ENCODE results near the gene CLPX.

The CLPX gene

GRCh38 chr15:65213241-65213640 is 28.1 kb upstream of the CLPX start:
- no peak for DNase-seq (ENCODE audit: low spot score)
- in situ Hi-C loops (cut with MboI; ENCODE audit: low pct_unique_long_range_greater_than_20kb, low sequenced_read_pairs, unreplicated experiment), result no loop called here

GRCh38 chr15:65212097-65212496 is 27.0 kb upstream of the CLPX start:
- in situ Hi-C loops (cut with MboI; ENCODE audit: low pct_unique_long_range_greater_than_20kb, low sequenced_read_pairs, unreplicated experiment), result no loop called here
- DNase-seq (ENCODE audit: low spot score), result peak; percentile 69
- TF ChIP-seq CTCF (IDR thresholded peaks at IDR 0.05; ENCODE audit: extremely low read depth, insufficient read depth, missing control alignments), result peak; percentile 79

More at GRCh38 chr15:65213241-65213640, 28.1 kb upstream of the CLPX start:
- TF ChIP-seq CTCF (IDR thresholded peaks at IDR 0.05; ENCODE audit: extremely low read depth, insufficient read depth, missing control alignments), result no peak

- no peak for TF ChIP-seq CTCF (IDR thresholded peaks at IDR 0.05; ENCODE audit: extremely low read depth, insufficient read depth, missing control alignments)
- in situ Hi-C loops (cut with MboI; ENCODE audit: low pct_unique_long_range_greater_than_20kb, low sequenced_read_pairs, unreplicated experiment), result no loop called here
- DNase-seq (ENCODE audit: low spot score), result no peak
Observed at GRCh38 chr15:65211482-65211982, 26.4 kb upstream of the CLPX start.

GRCh38 chr15:65210770-65211481 is 25.8 kb upstream of the CLPX start, which contains the start of gene CILP:
Gene CILP, minus strand, starts transcription at chr15:65211473. Its CDS starts 1,718 bp downstream, at chr15:65209755.
- no peak for DNase-seq (ENCODE audit: low spot score)
- in situ Hi-C loops (cut with MboI; ENCODE audit: low pct_unique_long_range_greater_than_20kb, low sequenced_read_pairs, unreplicated experiment), result no loop called here
- TF ChIP-seq CTCF (IDR thresholded peaks at IDR 0.05; ENCODE audit: extremely low read depth, insufficient read depth, missing control alignments), result no peak

GRCh38 chr15:65209701-65210643 is 24.8 kb upstream of the CLPX start:
- DNase-seq (ENCODE audit: low spot score), result no peak
- in situ Hi-C loops (cut with MboI; ENCODE audit: low pct_unique_long_range_greater_than_20kb, low sequenced_read_pairs, unreplicated experiment), result no loop called here
- no peak for TF ChIP-seq CTCF (IDR thresholded peaks at IDR 0.05; ENCODE audit: extremely low read depth, insufficient read depth, missing control alignments)

GRCh38 chr15:65208647-65209046 is 23.5 kb upstream of the CLPX start:
- in situ Hi-C loops (cut with MboI; ENCODE audit: low pct_unique_long_range_greater_than_20kb, low sequenced_read_pairs, unreplicated experiment), result no loop called here
- no peak for DNase-seq (ENCODE audit: low spot score)
- TF ChIP-seq CTCF (IDR thresholded peaks at IDR 0.05; ENCODE audit: extremely low read depth, insufficient read depth, missing control alignments), result no peak

All from GM13977 (cell line).